ENCODE measurements around the gene ABLIM1.
A peak's percentile ranks its signal among the peaks of the same experiment; 100 is the strongest.

Gene ABLIM1

GRCh38 chr10:114442091-114442630 lies 215.9 kb downstream of the ABLIM1 start:
- TF ChIP-seq CTCF (conservative IDR thresholded peaks at IDR 0.05; ENCODE audit: low read length), result no peak
- no peak for DNase-seq (ENCODE audit: low read depth)
- H3K4me3 ChIP-seq (ENCODE audit: low read length), result no peak overlapping the region

GRCh38 chr10:114441107-114441506 lies 217.0 kb downstream of the ABLIM1 start:
- DNase-seq (ENCODE audit: low read depth), result no peak
- H3K4me3 ChIP-seq (ENCODE audit: low read length), result no peak overlapping the region
- no peak for TF ChIP-seq CTCF (conservative IDR thresholded peaks at IDR 0.05; ENCODE audit: low read length)

GRCh38 chr10:114437473-114438292 lies 220.4 kb downstream of the ABLIM1 start:
- peak; percentile 21 for DNase-seq (ENCODE audit: low read depth)
- H3K4me3 ChIP-seq (ENCODE audit: low read length), result no peak overlapping the region
- TF ChIP-seq CTCF (conservative IDR thresholded peaks at IDR 0.05; ENCODE audit: low read length), result peak; percentile 69

DNA sequence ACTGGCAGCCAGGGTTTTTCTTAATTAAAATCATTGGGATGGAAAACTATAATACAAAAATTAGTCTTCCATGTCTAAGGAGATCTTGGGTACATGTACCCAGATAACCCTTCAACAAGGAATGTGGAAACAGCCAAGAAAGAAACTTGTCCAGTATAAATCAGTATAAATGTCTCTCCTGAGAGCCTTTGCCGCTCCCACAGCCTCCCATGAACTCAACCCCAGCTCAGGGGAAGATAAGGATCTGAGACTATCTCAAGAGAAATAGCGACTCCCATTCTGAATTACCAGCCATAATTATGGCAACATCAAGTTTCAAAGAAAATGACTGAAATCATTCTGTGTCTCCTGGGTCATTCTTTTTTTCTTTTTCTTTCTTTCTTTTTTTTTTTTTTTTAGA lies 221.1 kb downstream of the ABLIM1 start:
- TF ChIP-seq CTCF (conservative IDR thresholded peaks at IDR 0.05; ENCODE audit: low read length), result no peak
- no peak overlapping the region for H3K4me3 ChIP-seq (ENCODE audit: low read length)
- DNase-seq (ENCODE audit: low read depth), result no peak

DNA sequence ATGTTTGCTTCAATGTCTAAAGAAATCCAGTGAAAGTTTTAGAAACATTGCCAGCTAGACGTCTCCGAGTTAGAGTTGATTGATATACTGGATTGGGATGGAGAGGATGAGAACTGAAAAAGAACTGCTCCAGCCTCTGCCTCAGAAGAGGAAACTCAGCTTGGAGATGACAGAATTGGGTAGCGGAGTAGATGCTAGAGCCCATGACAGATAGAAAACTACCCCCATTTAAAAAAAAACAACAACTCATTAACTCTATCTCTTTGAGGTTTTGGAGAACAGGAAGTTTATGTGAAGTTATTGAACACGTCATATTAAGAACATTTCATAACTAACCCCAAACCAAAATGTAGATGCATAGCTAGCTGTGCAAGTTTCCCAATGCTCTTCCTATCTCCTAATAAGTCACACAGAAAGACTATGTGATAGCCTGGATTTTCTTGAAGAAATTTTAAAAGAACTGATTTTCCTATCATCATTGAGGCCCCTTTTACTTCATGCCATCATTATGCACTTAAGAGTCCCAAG lies 225.4 kb downstream of the ABLIM1 start:
- DNase-seq (ENCODE audit: low read depth), result no peak
- no peak for TF ChIP-seq CTCF (conservative IDR thresholded peaks at IDR 0.05; ENCODE audit: low read length)
- no peak overlapping the region for H3K4me3 ChIP-seq (ENCODE audit: low read length)

DNA sequence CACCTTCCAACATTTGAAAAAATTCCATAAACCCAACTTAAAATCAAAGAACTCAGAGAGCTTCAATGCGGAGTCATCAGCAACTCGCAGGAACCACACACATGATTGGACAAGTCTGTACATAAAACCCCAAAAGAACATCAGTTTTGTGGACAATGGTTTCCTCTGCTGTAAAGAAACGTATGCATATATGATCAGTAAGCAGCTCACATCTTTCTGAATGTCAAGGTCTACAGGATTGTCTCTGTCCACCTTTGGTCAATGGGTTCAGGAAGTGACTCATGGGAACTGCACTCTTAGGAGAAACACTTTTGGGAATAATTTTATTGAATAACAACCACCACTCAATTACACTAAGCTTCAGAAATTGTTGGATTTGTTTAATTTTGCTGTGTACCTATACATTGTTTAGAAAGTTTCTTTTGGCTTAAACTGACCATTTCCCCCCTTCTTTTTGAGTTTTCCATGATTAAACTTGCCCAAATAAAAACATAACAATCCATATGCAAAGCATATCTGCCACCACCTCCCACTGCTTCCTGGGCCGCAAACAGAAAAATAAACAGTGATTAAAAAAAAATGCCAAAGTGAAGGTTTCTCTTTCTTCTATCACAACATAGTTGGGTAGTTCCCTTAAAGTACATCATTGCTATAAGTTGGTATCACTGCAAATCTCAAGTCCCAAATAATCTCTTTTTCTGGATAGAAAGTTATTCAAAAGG lies 226.5 kb downstream of the ABLIM1 start:
- DNase-seq (ENCODE audit: low read depth), result no peak
- no peak overlapping the region for H3K4me3 ChIP-seq (ENCODE audit: low read length)
- TF ChIP-seq CTCF (conservative IDR thresholded peaks at IDR 0.05; ENCODE audit: low read length), result no peak

Measured in AG10803 (cell line).